ENCODE data around the gene BORCS8.

- TF ChIP-seq CTCF (IDR thresholded peaks at IDR 0.05; ENCODE audit: insufficient read depth, low read length) (no peak), GABPA (IDR thresholded peaks at IDR 0.05; ENCODE audit: low read depth) (no peak), REST (IDR thresholded peaks at IDR 0.05; ENCODE audit: insufficient replicate concordance, low read depth) (no peak), POLR2AphosphoS5 (IDR thresholded peaks at IDR 0.05; ENCODE audit: low read depth) (no peak)
These were observed 17.4 kb upstream of the BORCS8 start for GRCh38 chr19:19209372-19209771.

All from HL-60 (cell line).